ENCODE results near the gene HAND2. TPM values are rescaled to one million over a fixed set of nuclear protein-coding genes. Genes with fewer than 3 reads are reported as not detected.

The HAND2 gene
- total and polyA plus RNA-seq, 2 of the 8 experiments (the other 6 are each of a cell fraction or from before 2014, with no cell fraction given), result 0.05 TPM; not detected in 1

DNA sequence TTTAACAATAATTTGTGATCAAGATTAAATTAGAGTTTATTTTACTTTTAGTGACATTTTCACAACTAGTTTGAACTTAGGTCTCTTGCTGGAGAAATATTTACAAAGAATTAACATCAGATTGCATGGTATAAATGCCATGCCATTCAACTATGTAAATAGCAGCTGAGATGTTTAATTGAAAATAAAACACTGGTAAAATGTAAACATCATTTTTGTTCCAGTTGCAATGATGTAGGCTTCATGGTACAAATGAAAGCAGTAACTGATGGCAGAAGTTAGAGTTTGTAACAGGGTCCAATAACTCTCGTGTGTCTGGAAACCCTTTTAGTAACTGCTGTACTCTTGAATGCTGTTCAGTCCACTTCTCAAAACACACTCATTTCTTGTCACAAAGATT, 43.7 kb upstream of the HAND2 start (continued):
- TF ChIP-seq, protein P1, sequence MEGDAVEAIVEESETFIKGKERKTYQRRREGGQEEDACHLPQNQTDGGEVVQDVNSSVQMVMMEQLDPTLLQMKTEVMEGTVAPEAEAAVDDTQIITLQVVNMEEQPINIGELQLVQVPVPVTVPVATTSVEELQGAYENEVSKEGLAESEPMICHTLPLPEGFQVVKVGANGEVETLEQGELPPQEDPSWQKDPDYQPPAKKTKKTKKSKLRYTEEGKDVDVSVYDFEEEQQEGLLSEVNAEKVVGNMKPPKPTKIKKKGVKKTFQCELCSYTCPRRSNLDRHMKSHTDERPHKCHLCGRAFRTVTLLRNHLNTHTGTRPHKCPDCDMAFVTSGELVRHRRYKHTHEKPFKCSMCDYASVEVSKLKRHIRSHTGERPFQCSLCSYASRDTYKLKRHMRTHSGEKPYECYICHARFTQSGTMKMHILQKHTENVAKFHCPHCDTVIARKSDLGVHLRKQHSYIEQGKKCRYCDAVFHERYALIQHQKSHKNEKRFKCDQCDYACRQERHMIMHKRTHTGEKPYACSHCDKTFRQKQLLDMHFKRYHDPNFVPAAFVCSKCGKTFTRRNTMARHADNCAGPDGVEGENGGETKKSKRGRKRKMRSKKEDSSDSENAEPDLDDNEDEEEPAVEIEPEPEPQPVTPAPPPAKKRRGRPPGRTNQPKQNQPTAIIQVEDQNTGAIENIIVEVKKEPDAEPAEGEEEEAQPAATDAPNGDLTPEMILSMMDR (IDR thresholded peaks at IDR 0.05; ENCODE audit: control extremely low read depth in 1 of 3, insufficient read depth in 1 of 3, low read depth in 1 of 3, low read length in 3 of 3), result no peak
- no peak for TF ChIP-seq KDM1A (IDR thresholded peaks at IDR 0.05; ENCODE audit: borderline replicate concordance, low read length)
- TF ChIP-seq SRF (IDR thresholded peaks at IDR 0.05; ENCODE audit: low read depth, low read length), result no peak
- TF ChIP-seq CBX5 (IDR thresholded peaks at IDR 0.05; ENCODE audit: low read depth, low read length), result no peak
- no peak for TF ChIP-seq BACH1 (IDR thresholded peaks at IDR 0.05; ENCODE audit: low read length)
- no peak for TF ChIP-seq HDAC2 (IDR thresholded peaks at IDR 0.05; ENCODE audit: borderline replicate concordance in 1 of 2, low read depth in 2 of 2, low read length in 2 of 2)
- TF ChIP-seq TAF7 (optimal IDR thresholded peaks at IDR 0.05; ENCODE audit: borderline replicate concordance, low read depth, low read length), result no peak
- TF ChIP-seq RAD21 (IDR thresholded peaks at IDR 0.05 in 1 of 2, conservative IDR thresholded peaks at IDR 0.05 in 1 of 2; ENCODE audit: low read depth in 2 of 2, low read length in 2 of 2), result no peak
- TF ChIP-seq CREB1 (IDR thresholded peaks at IDR 0.05), result no peak
